GM23248 (cell line): ENCODE measurements around the gene MTMR2.

ENCODE experiments used
- EZH2 ChIP-seq: fragments of 200-600 bp; sonication (generic); IDR thresholded peaks from 2 replicates; pipeline ENCODE4 v1.6.1; 2018; ENCODE audit warnings: antibody characterized with exemption, mild to moderate bottlenecking; ENCODE audit not compliant: insufficient read depth, poor library complexity, severe bottlenecking
- EZH2phosphoT487 ChIP-seq: fragments of 200-600 bp; sonication (generic); IDR thresholded peaks from 2 replicates; pipeline ENCODE4 v1.6.1; 2018; ENCODE audit warnings: antibody characterized with exemption, moderate library complexity, mild to moderate bottlenecking, low read depth; ENCODE audit not compliant: insufficient read depth

- TF ChIP-seq EZH2phosphoT487 (no peak), EZH2 (no peak)
Measured at GRCh38 chr11:95918056-95918455, 5.9 kb downstream of the MTMR2 start.
